GM23248 (cell line): ENCODE measurements around the gene CCL11. TPM values are rescaled to one million over a fixed set of nuclear protein-coding genes. Genes with fewer than 3 reads are reported as not detected.

Experiments
- DNase-seq: peaks from one replicate; pipeline ENCODE4 v3.0.0-alpha.2; 2015
- H2AFZ ChIP-seq: fragments of 200-600 bp; sonication (generic); 2 replicates; pipeline ENCODE4 v1.6.1; 2016; ENCODE audit warnings: antibody characterized with exemption
- H3F3A ChIP-seq: fragments of 200-600 bp; sonication (generic); 2 replicates; pipeline ENCODE4 v1.6.1; 2016; ENCODE audit warnings: mild to moderate bottlenecking, antibody characterized with exemption, mixed run types; ENCODE audit not compliant: insufficient read depth
- H3K27ac ChIP-seq: fragments of 200-600 bp; sonication (generic); 2 replicates; pipeline ENCODE4 v1.5.1; 2016; ENCODE audit warnings: mild to moderate bottlenecking
- H3K27me3 ChIP-seq: fragments of 200-600 bp; sonication (generic); replicated peaks from 2 replicates; pipeline ENCODE4 v1.6.1; 2016; ENCODE audit warnings: mild to moderate bottlenecking; ENCODE audit not compliant: insufficient read depth
- H3K36me3 ChIP-seq: fragments of 200-600 bp; sonication (generic); 2 replicates; pipeline ENCODE4 v1.6.1; 2016; ENCODE audit warnings: low read depth, mild to moderate bottlenecking
- H3K4me1 ChIP-seq: fragments of 200-600 bp; sonication (generic); 2 replicates; pipeline ENCODE4 v1.6.1; 2016; ENCODE audit warnings: mild to moderate bottlenecking; ENCODE audit not compliant: insufficient read depth
- H3K4me2 ChIP-seq: fragments of 200-600 bp; sonication (generic); one replicate; pipeline ENCODE4 v1.6.1; 2016; ENCODE audit warnings: mild to moderate bottlenecking; ENCODE audit not compliant: unreplicated experiment
- H3K4me3 ChIP-seq: fragments of 200-600 bp; sonication (generic); 2 replicates; pipeline ENCODE4 v1.5.1; 2016; ENCODE audit warnings: mild to moderate bottlenecking
- H3K79me2 ChIP-seq: fragments of 200-600 bp; sonication (generic); 2 replicates; pipeline ENCODE4 v1.6.1; 2016; ENCODE audit warnings: mild to moderate bottlenecking; ENCODE audit not compliant: insufficient read depth
- H3K9ac ChIP-seq: fragments of 200-600 bp; sonication (generic); 2 replicates; pipeline ENCODE4 v1.6.1; 2016; ENCODE audit warnings: mild to moderate bottlenecking
- H3K9me2 ChIP-seq: fragments of 200-600 bp; sonication (generic); 2 replicates; pipeline ENCODE4 v1.6.1; 2016; ENCODE audit warnings: mixed run types, mild to moderate bottlenecking, moderate library complexity; ENCODE audit not compliant: insufficient read depth
- H3K9me3 ChIP-seq: fragments of 200-600 bp; sonication (generic); one replicate; pipeline ENCODE4 v1.6.1; 2017; ENCODE audit warnings: low read depth
- H4K20me1 ChIP-seq: fragments of 200-600 bp; sonication (generic); 2 replicates; pipeline ENCODE4 v1.6.0; 2016; ENCODE audit not compliant: insufficient read depth
- EZH2 ChIP-seq: fragments of 200-600 bp; sonication (generic); IDR thresholded peaks from 2 replicates; pipeline ENCODE4 v1.6.1; 2018; ENCODE audit warnings: antibody characterized with exemption, mild to moderate bottlenecking; ENCODE audit not compliant: insufficient read depth, poor library complexity, severe bottlenecking
- EZH2phosphoT487 ChIP-seq: fragments of 200-600 bp; sonication (generic); IDR thresholded peaks from 2 replicates; pipeline ENCODE4 v1.6.1; 2018; ENCODE audit warnings: antibody characterized with exemption, moderate library complexity, mild to moderate bottlenecking, low read depth; ENCODE audit not compliant: insufficient read depth
- WGBS, 2 experiments: methylation state at CpG; one replicate each; pipeline ENCODE4 v1.1.6; 2015 to 2017; ENCODE audit warnings: low lambda C conversion rate in 2 of 2, low coverage in 1 of 2; ENCODE audit errors: missing lambda C conversion rate in 2 of 2; 5-methylcytosine and 5-hydroxymethylcytosine counted together
- in situ Hi-C: fragments of 300-500 bp; cut with MboI; formaldehyde crosslinking; loops from 2 replicates; pipeline ENCODE4 v1.15.0; 2020
- polyA plus RNA-seq: library from polyadenylated mRNA; unstranded; fragments of >200 nt; fragmentation: Nextera tagmentation; extraction: Ambion mirVana; gene quantifications from 2 replicates; pipeline ENCODE4 v1.2.1, GENCODE V29; 2016
- total RNA-seq: library from RNA; depleted of rRNA; stranded (reverse); fragments of >200 nt; shearing (Covaris generic); gene quantifications from 2 replicates; pipeline ENCODE4 v1.2.3, GENCODE V29; 2014

The CCL11 gene
- total and polyA plus RNA-seq, 2 experiments from 2014 or later = not detected

DNA sequence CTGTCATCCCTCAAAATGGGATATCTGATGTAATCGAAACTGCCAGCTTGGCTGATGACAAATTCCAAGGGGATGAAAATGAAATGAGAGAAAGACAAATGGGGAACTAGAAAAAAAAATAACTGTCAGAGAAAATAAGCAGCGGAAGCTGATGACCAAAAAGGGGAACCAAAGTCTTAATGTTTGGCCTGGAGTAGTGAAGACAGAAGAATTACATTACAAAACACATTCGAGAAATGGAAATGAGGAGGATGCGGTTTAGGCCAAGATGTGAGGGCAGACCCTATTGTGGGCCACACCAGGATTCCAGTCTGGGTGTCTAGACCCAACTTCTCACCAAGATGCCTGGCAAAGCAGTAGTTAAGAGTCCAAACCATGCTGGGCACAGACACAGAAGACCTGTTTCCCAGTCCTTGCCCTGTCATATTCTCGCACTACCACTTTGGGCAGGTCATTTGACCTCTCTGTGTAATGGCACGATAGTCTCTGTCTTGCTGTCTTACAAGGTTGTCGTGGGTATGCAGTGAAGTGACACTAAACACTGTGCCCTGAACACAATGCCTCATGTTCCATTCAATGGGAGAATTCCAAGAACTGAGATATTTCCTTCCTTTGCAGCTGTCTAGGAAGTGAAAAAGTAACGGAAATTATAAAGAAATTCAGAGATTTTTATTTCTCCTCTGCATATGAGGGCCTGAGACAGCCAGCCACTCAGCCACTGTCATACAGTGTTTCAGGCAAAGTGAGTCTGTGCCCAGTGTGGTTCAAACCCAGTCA lies 42.8 kb upstream of the CCL11 start:
- no peak for TF ChIP-seq EZH2
- no peak for TF ChIP-seq EZH2phosphoT487
- DNase-seq = no peak
- no peaks in the 10 kb centered on the region for H4K20me1 ChIP-seq
- H3K27ac ChIP-seq = no peak overlapping the region
- H3K9me2 ChIP-seq = no peaks in the 10 kb centered on the region
- H3K36me3 ChIP-seq = no peaks in the 10 kb centered on the region
- no peak overlapping the region for H3K9ac ChIP-seq
- H3K9me3 ChIP-seq = no peaks in the 10 kb centered on the region
- in situ Hi-C loops = no loop called here
- 91 to 95% methylated on average over 8 of the region's 8 CpGs for WGBS, 2 experiments
- H3K4me2 ChIP-seq = no peak overlapping the region
- no peak overlapping the region for H2AFZ ChIP-seq
- no peak overlapping the region for H3K4me3 ChIP-seq
- peaks cover 9% of the 10 kb centered on the region for H3F3A ChIP-seq
- no peaks in the 10 kb centered on the region for H3K27me3 ChIP-seq
- peaks cover 15% of the 10 kb centered on the region for H3K4me1 ChIP-seq
- H3K79me2 ChIP-seq = no peaks in the 10 kb centered on the region

GRCh38 chr17:34243364-34244320 lies 41.9 kb upstream of the CCL11 start:
- Histone ChIP-seq H3K9me2 (no peaks in the 10 kb centered on the region), H3K4me3 (no peak overlapping the region), H3K27ac (no peak overlapping the region), H3K9ac (no peak overlapping the region), H3F3A (peaks cover 10% of the 10 kb centered on the region), H2AFZ (no peak overlapping the region), H3K79me2 (no peaks in the 10 kb centered on the region), H3K36me3 (no peaks in the 10 kb centered on the region), H3K27me3 (no peaks in the 10 kb centered on the region), H4K20me1 (no peaks in the 10 kb centered on the region), H3K9me3 (no peaks in the 10 kb centered on the region), H3K4me2 (no peak overlapping the region), H3K4me1 (peaks cover 17% of the 10 kb centered on the region)
- in situ Hi-C loops = no loop called here
- no peak for DNase-seq
- 72 to 74% methylated on average over 7 of the region's 7 CpGs for WGBS, 2 experiments
- no peak for TF ChIP-seq EZH2
- no peak for TF ChIP-seq EZH2phosphoT487

DNA sequence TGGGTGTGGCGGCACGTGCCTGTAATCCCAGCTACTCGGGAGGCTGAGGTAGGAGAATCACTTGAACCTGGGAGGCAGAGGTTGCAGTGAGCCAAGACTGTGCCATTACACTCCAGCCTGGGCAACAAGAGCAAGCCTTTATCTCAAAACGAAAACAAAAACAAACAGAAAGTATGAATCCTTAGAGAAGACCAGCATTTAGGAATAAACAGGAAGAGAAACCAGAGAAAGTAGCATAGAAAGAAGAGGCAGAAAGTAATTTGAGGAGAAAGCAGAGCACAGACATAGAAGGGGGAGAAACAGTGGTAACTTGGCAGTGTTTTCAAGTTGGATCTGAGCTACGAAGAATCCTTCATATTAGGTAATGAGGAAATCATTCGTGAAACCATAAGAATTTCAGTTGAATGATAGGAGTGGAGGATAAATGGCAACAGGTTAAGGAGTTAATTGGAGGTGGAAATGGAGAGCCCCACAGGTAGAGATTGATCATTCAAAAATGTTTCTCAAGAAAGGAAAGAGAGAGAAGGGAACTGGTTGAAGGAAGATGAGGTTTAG lies 40.1 kb upstream of the CCL11 start:
- H2AFZ ChIP-seq = no peak overlapping the region
- no peaks in the 10 kb centered on the region for H4K20me1 ChIP-seq
- no peak for TF ChIP-seq EZH2phosphoT487
- TF ChIP-seq EZH2 = no peak
- in situ Hi-C loops = no loop called here
- no peaks in the 10 kb centered on the region for H3K27me3 ChIP-seq
- H3K4me3 ChIP-seq = no peak overlapping the region
- H3K27ac ChIP-seq = no peak overlapping the region
- no peak for DNase-seq
- no peaks in the 10 kb centered on the region for H3K79me2 ChIP-seq
- H3F3A ChIP-seq = peaks cover 14% of the 10 kb centered on the region
- no peaks in the 10 kb centered on the region for H3K9me2 ChIP-seq
- H3K36me3 ChIP-seq = no peaks in the 10 kb centered on the region
- peaks cover 27% of the 10 kb centered on the region for H3K4me1 ChIP-seq
- no peak overlapping the region for H3K4me2 ChIP-seq
- H3K9ac ChIP-seq = no peak overlapping the region
- H3K9me3 ChIP-seq = no peaks in the 10 kb centered on the region
- WGBS, 2 experiments = 89 to 90% methylated on average over 6 of the region's 6 CpGs

DNA sequence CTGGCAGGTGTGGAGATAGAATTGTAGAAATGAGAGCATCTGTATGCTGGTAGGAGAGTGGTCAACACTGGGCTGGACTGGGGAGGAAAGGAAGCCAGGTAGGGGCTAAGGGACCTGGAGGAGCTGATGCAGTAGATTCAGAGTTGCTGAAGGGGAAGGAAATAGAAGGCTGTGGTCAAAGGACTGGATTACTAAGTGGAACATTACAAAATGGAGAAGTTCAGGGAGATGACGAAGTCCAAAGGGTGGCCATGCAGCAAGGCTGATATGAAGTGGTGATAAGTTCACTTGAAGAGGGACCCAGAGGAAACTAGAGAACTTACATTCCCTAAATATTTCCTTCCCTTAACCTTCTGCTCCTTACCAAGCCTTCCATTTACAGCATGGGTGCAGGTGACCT lies 39.1 kb upstream of the CCL11 start:
- Histone ChIP-seq H3K9ac (no peak overlapping the region), H3K27me3 (no peaks in the 10 kb centered on the region), H3K9me2 (no peaks in the 10 kb centered on the region), H3K27ac (no peak overlapping the region), H2AFZ (no peak overlapping the region), H3K4me1 (peaks cover 35% of the 10 kb centered on the region), H3K9me3 (no peaks in the 10 kb centered on the region), H3K36me3 (no peaks in the 10 kb centered on the region), H4K20me1 (no peaks in the 10 kb centered on the region), H3K4me2 (no peak overlapping the region), H3K79me2 (no peaks in the 10 kb centered on the region), H3F3A (peaks cover 23% of the 10 kb centered on the region), H3K4me3 (no peak overlapping the region)
- in situ Hi-C loops = no loop called here
- TF ChIP-seq EZH2phosphoT487 (no peak), EZH2 (no peak)
- WGBS, 2 experiments = 93 to 97% methylated on average over 1 of the region's 1 CpG
- no peak for DNase-seq
